GM12874 (cell line): ENCODE data around the gene KIFAP3.

Experiments
- TF ChIP-seq, protein P1 (sequence below): IDR thresholded peaks from 2 replicates; pipeline ENCODE4 v1.5.1; 2011; ENCODE audit warnings: low read depth, mild to moderate bottlenecking, control low read depth, low read length, moderate library complexity; ENCODE audit not compliant: insufficient read depth

Gene KIFAP3

DNA sequence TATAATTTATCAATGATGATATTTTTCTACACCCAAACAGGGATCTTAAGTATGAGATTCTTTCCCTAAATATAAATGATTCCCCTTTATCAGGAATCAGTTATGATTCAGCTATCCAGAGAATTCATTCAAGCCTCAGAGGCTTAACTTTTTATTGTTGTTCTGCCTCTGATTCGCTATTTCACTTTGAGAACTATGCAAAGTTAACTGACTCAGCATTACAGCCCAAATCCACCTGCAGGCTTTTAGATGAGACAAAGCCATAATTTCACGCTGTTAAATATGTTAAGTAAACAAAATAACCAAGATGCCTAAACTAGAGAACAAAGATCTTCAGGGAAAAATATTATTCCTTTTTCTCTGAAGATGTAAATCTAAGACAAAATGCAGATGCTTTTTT lies 189.3 kb downstream of the KIFAP3 start:
- TF ChIP-seq, protein P1, sequence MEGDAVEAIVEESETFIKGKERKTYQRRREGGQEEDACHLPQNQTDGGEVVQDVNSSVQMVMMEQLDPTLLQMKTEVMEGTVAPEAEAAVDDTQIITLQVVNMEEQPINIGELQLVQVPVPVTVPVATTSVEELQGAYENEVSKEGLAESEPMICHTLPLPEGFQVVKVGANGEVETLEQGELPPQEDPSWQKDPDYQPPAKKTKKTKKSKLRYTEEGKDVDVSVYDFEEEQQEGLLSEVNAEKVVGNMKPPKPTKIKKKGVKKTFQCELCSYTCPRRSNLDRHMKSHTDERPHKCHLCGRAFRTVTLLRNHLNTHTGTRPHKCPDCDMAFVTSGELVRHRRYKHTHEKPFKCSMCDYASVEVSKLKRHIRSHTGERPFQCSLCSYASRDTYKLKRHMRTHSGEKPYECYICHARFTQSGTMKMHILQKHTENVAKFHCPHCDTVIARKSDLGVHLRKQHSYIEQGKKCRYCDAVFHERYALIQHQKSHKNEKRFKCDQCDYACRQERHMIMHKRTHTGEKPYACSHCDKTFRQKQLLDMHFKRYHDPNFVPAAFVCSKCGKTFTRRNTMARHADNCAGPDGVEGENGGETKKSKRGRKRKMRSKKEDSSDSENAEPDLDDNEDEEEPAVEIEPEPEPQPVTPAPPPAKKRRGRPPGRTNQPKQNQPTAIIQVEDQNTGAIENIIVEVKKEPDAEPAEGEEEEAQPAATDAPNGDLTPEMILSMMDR: no peak

DNA sequence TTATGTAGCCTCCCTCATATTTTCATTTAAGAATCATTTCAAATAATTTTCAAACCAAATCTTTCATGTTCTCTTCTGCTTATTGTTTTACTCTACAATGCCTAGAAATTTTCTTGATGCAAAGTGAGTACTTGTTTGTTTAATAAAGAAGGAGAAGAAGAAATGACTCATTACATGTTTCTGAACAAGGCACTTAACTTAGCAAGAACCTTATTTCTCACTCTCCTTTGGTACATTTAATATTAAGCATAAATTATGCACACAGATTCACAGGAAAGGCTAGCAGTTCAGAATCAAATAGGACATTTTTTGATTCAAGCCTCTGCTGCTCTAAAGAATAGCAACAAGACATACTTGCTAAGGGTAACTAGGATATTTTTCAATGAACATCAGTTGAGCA lies 189.9 kb downstream of the KIFAP3 start:
- TF ChIP-seq, protein P1: no peak

DNA sequence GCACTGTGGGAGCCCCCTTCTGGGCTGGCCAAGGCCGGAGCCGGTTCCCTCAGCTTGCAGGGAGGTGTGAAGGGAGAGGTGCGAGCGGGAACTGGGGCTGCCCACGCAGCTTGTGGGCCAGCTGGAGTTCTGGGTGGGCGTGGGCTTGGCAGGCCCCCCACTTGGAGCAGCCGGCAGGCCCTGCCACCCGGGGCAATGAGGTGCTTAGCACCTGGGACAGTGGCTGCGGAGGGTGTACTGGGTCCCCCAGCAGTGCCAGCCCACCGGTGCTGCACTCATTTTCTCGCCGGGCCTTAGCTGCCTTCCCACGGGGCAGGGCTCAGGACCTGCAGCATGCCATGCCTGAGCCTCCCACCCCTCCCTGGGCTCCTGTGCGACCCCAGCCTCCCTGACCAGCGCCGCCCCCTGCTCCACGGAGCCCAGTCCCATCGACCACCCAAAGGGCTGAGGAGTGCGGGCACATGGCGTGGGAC lies 192.4 kb downstream of the KIFAP3 start:
- TF ChIP-seq, protein P1: no peak

DNA sequence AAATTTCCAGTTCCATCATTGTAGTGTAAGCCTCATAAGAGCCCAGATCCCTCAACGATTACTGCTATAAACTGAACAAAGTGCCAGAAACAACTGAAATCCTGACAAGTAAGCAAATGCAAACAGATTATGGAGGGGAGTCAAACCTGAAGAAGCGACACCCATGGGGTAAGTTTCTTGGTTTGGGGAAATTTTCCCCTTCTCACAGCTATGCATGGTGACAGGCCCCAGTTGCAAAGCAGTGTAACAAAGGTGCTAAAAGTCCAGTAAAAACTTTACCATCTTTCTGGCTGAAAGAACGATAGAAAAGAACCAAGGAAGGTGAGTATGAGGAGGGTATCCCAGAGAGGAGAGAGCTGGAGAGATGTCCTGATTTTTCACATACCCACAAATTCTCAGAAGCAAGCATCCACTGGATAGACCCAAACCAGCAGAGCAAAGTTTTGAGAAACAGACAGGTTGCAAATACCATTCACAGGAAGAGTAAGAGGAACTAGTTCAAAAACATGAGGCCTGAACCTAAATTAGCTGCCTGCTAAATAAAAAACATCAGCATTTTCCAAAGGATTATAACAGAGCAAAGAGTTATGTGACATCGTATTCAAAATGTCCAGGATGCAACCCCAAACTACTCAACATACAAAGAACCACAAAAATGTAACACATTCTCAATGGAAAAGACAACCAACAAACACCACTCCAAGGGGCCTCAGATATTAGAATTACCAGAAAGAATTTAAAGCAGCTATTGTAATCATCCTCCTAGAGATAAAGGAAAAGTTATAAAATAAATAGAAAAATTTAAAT lies 195.3 kb downstream of the KIFAP3 start:
- TF ChIP-seq, protein P1: no peak

DNA sequence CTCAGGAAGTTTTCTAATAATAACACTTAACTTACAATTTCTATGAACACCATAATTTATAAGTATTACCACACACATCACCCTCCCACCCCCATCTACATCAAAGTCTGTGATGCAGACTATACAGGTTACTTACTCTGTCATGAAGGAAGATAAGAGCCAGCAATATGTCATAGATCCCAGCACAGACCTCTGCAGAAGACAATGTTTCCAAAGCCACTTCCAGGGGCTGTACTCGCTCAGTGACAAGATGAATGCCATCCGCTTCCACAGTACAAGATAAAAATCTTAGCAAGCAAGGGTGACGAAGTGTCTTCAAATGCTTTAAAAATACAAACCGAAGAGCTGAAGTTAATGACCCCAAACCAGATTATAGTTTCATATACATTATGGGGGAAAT lies 196.0 kb downstream of the KIFAP3 start:
- TF ChIP-seq, protein P1: no peak

DNA sequence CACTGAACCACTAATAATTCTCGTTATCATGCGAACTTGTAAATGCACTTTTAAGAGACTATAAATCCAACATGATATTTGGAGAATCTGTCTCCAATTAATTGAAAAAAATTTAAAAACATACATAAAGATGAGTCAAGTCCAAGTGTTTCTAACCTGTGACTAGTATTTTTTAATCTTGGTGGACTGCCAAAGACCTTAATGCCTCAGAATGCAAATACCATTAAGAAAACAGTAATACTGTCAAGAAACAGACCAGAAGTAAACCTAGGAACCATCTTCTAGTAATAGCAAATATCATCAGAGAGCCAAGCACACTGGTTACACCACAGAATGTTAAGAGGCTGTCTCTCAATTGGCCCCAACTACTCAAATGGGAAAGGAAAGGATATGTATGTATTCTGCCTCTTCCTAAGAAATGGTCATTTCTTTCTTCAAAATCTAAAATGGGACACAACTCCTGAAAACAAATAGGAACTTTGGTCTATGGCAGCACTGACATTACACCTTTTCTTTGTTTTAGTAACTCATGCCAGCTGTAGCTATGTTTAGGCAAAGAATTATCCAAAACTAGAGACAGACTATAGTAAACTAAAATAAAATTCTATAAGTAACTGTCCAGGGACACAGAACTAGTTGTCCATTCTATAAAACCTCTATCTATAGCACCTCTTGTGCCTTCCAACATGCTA lies 196.5 kb downstream of the KIFAP3 start:
- TF ChIP-seq, protein P1: no peak

DNA sequence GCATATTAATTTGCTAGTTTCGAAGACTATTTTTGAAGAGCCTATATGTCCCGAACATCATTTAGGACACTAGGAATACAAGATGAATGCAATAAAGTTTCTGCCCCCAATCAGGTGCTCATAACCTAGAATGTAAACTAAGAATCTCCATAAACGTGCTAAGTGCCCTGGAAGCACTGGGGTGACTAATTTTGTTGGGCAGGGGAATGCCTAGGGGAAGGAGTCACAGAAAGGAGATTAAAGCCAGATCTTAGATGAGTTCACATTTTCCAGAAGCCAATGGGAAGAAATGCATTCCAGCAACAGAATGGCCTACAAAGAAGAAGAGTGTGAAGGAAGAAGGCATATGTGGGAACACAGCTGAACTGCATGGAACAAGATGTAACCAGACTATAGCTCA lies 200.3 kb downstream of the KIFAP3 start:
- TF ChIP-seq, protein P1: no peak
